IPS-NIHi7 (cell line): Measurements from ENCODE around the gene KLK4.
"Not testable (repeated sequence)": the region's sequence is repeated elsewhere in the genome, so short reads cannot be mapped to it uniquely, and the experiment has no call there.

Source experiments
- DNase-seq: peaks from one replicate; pipeline ENCODE4 v3.0.0; 2012; ENCODE audit warnings: mixed read lengths; ENCODE audit errors: extremely low spot score

KLK4 gene

DNA sequence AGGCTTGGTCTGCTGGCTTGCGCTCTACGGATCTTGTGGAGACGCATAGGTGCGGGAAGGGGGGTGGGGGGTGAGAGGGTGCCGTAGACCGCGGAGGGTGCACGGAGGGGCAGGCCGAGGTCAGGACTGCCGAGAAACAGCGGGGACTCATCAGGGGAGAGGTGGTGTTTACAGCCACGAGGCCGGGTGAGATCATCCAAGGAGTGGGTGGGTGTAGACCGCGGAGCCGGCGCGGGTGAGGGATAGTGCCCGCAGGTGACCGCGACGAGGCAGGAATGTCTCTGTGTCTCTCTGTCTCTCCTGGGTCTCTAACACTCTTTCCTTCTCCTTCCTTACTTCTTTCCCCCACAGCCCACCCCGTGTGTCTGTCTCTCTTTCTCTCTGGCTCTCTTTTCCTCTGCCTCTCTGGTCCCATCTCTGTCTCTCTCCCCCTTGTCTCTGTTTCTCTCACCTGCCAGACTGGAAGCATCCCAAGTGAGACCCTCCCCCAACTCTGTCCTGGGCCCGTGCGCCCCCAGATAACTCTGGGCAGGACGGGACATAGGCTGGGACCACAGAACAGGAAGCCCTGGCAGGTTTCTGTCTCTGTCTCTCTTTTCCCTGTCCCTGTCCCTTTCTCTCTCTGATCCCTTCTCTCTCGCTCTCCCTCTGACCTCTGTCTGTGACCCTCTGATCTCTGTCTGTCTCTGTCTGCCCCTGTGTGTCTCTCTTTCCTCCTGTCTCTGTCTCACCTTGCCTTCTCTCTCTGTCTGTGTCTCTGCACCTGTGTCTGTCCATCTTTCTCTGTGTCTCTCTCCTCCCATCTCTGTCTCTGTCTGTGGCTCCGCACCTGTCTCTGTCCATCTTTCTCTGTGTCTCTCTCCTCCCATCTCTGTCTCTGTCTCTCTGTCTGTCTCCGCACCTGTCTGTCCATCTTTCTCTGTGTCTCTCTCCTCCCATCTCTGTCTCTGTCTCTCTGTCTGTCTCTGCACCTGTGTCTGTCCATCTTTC is 1.8 kb upstream of the KLK4 start:
- DNase-seq: no peak

DNA sequence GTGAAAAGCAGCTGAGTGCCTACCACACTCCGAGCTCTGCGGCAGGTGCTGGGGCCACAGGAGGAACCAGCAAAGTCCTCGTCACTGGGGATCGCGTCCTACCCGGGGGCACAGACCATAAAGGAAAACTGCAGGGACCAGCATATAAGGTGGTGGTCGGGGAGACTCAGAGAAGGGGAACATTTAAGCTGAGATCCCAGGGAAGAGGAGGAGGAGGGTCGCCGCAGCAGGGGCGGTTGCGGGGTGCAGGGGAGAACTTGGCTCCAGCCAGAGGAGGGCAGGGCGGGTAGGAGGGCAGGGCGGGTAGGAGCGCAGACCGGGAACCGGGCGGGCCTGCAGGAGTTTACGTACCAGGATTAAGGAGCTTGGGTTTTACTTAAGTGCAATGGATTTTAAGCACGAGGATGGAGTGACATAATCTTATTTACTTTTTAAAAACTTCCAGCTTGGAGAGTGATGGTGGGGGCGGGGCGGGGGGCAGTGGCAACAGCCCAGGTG is 956 bp upstream of the KLK4 start:
- DNase-seq: no peak

DNA sequence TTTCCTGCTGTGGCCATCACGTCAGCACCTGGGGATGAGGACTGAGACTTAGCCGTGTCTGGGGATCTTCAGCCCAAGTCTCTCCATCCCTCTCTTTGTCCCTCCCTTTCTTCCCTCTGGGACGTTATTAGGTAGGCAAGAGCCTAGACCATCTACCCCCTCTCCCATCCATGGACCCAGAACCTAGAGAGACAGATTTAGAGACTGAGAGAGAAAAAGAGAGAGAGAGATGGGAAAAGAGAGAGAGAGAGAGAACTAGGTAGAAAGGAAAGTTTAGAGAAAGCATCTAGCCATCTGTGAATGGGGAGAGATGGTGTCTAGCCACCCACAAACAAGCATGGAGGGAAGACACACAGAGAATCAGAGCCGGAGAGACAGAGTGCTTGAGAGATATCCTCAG is 473 bp downstream of the KLK4 start:
- DNase-seq: no peak

DNA sequence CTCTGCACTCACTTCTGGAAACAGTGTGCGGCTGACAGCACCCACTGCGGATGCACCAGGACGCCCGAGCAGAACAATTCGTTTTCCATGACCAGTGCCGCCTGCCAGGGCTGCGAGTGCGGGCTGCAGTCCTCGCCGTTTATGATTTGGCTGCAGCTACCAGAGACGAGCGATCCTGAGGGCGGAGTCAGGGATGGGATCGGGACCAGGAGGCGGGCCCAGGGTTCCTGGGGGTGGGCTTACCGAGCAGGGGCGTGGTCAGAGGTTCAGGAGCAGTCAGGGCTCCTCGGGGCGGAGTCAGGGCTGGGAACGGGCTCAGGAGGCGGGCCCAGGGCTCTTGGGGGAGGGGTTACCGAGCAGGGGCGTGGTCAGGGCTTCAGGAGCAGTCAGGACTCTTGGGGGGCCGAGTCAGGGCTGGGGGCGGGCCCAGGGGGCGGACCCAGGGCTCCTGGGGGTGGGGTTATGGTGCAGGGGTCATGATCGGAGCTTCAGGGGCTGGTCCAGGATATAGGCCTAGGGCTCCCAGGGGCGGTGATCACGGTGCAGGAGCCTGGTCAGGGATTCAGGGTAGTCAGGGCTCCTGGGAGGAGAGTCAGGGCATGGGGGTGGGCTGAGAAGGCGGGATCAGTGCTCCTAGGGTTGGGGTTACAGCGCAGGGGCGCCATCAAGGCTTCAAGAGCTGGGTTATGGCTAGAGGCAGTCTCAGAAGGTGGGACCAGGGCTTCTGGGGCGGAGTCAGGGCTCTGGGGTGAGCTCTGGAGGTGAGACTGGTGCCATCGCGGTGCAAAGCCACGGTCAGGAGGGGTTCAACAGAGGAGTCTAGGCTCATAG is 1.7 kb downstream of the KLK4 start:
- DNase-seq: peak; percentile 99

DNA sequence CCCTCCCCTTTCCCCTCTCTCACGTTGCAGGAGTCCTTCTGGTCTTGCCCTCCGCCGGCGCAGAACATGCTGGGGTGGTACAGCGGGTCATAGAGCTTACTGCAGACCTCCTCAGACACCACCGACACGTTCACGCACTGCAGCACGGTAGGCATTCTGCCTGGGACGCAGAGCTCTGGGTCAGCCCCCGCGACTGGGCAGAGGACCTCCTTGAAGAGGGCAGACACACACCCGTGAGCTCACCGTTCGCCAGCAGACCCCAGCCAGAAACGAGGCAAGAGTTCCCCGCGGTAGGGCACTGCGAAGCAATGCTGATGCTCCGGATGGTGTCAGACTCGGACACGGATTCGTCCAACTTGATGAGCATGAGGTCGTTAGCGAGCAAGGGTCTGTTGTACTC is 2.9 kb downstream of the KLK4 start:
- no peak for DNase-seq

DNA sequence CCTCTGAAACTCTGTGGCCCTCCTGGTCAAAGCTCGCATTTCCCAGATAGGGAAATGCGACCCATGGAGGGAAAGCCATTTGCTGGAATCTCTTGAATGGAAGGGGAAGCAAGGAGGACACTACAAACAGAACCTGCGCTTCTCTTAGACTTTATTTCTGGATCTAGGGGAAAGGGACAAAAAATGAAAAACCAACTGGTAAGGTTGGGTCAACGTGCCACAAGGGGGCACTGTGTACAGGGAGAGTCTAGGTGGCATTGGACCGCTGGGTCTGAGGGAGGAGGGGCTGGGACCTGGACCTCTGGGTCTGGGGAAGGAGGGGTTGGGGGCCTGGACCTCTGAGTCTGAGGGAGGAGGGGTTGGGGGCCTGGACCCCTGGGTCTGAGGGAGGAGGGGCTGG is 5.0 kb downstream of the KLK4 start:
- DNase-seq: peak; percentile 69

DNA sequence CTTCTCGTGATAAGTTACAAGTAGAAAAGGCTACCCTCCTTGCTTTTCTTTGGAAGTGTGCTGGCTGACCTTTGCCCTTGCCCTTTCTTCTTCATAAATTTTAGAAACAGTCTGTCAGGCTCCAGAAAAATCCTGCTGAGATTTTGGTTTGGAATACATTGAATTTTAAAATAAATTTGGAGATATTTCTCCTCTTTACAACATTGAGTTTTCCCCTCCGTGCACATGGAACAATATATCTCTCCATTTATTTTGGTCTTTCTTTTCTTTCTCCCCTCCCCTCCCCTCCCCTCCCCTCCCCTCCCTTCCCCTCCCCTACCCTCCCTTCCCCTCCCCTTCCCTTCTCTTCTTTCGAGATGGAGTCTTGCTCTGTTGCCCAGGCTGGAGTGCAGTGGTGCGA is 8.6 kb downstream of the KLK4 start:
- no peak for DNase-seq

DNA sequence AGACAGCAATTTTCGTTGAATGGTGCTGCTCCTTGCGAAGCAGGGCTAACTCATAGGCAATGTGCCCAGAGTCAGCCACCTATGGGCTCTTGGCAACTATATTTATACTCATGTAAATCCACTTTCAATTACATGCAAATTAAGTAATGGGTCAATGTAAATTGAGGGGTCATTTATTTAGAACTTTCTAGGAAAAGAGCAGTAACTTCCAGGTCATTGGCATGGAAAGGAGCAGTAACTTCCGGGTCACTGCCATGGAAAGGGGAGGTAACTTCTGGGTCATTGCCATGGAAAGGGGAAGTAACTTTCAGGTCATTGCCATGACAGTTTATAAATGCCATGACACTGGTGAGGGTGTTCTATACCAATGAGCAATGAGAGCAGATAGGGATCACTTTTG is 11.6 kb downstream of the KLK4 start:
- DNase-seq: no peak

DNA sequence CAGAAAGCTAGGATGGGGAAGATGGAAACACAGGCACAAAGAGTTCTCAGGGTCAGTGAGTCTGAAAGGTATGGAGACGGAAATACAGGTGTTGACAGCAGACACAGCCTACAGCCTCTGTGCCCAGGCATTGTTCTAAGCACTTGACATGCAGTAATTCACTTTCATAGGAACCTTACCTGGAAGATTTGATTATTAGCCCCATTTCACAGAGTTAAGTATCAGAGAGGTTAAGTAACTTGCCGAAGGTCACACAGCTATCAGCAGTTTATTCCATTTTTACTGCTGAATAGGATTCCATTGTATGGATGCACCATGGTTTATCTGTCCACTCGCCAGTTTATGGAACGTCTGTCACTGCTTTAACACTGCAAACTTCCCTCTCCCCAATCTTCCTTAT is 13.2 kb downstream of the KLK4 start:
- no peak for DNase-seq

DNA sequence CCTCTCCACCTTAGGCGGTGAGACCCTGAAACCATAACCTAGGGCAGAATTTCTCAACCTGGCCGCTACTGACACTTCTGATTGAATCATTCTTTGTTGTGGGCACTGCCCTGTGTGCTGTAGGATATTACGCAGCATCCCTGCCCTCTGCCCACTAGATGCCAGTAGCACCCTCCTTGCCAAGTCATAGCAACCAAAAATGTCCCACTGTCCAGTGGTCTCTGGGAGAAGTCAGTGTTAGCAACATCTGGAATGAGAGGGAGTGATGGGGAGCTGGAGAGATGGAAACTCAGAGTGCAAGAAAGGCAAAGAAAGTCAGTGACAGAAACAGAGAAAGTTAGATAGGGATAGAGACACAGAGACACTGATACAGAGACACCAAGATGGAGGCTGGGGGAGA is 13.6 kb downstream of the KLK4 start:
- no peak for DNase-seq

DNA sequence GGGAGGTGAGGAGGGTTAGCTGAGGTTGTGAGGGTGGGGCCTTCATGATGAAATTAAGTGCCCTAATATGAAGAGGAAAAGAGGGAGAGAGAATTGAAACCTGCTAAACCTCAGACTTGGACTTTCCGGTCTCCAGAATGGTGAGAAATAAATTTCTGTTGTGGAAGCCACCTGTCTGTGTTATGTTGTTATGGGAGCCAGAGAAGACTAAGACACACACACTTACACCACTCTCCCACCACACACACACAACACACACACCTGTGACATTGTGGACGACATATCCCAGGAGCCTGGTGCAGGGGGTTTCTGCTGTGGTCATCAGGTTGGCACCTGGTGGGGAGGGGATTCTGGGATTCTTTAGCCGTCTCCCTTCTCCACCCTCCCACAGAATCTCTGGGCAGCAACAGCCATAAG is 14.0 kb downstream of the KLK4 start:
- DNase-seq: no peak

DNA sequence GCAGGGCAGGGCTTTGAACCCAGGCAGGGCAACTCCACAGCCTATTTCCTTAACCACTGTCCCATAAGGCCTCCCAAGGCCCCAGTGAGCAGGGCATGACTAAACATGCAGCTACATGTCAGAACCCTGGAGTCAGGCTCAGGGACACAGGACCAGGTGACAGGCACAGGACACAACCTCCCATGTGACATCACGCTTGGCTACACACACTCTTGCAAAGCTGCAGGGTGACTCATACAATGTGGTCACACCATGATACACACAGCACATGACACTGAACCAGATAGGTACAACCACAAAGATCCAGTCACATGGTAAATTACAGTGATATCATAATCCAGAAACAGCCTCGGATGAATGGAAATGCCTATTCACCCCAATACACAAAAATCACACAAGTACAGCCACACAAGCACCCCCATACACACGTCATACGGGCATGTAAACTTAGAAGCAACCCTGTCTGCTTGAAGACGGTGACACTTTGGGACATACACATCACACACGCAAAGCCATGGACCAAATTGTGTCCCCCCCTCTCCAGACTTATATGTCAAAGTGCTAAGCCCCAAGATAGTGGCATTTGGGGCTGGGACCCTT is 14.5 kb downstream of the KLK4 start:
- DNase-seq: no peak

DNA sequence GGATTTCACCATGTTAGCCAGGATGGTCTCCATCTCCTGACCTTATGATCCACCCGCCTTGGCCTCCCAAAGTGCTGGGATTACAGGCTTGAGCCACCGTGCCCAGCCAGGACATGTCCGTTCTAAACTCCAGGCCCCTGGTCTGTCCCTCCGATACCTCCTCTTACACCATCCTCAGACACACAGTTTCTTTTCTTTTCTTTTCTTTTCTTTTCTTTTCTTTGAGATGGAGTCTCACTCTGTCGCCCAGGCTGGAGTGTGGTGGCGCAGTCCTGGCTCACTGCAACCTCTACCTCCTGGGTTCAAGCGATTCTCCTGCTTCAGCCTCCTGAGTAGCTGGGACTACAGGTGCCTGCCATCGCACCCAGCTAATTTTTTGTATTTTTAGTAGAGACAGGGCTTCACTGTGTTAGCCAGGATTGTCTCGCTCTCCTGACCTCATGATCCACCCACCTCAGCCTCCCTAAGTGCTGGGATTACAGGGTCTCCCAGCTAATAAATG is 15.1 kb downstream of the KLK4 start:
- not testable (repeated sequence) for DNase-seq

DNA sequence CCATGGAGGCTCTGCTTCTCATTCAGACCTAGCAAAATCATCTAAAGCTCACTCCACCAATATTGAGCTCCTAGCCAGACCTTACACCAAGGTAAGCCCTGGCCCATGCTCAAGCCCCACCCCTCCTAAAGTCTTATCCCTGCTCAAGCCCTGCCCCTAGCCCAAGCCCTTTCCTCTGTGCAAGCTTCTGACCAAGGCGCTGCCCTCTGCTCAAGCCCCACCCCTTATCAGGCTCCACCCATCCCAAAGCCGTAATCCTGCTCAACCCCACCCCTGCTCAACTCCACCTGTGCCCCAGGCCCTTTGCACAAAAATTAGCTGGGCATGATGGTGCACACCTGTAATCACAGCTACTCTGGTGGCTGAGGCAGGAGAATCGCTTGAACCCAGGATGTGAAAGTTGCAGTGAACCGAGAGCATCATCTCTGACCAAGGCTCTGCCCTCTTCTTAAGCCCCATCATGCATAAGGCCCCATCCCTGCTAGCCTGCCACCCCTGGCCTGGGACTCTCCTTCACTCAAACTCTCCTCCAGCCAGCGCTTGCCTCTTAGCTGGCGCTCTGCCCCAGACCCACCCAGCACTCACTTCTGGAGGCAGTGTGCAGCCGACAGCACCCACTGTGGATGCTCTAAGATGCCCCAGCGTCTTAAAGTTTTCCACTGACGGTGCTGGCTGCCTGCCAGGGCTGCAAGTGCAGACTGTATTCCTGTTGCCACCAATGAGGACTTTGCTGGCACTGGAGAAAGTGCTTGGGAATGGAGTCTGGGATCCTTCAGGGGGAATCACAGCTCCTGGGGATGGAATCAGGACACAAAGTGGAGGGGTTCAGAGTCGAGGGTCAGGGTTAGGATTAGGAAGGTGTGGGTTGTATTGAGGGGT is 16.5 kb downstream of the KLK4 start:
- DNase-seq: no peak

DNA sequence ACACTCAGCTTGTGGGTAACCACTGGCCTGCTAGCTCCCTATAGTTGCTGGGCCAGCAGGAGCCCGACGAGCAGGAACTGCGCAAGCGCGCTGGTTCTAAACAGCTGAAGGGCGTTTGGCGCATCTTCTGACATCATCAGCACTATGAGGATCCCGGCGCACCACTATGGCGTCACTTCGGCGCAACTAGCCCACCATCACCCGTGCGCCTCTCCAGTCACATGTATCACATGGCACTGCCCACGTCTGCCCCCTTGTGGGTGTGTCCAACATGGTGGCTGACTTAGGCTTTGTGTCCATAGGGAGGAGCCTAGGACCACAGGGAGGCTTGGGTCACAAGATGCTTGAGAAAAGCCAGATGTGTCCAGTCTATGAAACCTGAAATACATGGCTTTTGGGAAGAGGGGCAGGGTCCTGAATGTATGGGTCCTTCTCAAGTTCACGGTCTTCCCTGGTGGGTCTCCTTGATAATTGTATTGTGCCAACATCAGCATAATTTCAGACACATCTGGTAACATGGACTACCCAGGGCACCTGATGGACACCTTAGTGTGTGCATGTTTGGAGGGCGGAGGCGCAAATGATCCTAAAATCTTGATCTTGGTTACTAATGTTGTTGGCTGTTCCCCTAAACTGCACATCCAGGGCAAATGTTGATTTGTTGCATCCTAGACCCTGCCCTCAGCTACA is 18.0 kb downstream of the KLK4 start:
- DNase-seq: peak; percentile 50

DNA sequence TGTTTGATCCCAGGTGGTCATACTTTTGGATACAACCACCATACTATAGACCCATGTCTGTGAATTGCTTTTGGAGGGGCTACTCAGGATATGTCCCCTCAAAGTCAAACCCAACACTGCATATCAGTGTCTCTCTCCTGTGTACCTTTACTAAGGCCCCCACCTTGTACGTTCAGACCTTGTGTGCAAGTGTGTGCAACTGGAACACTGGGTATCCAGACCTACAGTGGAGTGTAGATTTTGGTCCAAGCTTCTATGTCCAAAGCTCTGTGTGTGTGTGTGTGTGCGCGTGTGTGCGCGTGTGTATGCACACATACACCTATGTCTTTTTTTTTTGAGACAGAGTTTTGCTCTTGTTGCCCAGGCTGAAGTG is 20.0 kb downstream of the KLK4 start:
- DNase-seq: no peak

DNA sequence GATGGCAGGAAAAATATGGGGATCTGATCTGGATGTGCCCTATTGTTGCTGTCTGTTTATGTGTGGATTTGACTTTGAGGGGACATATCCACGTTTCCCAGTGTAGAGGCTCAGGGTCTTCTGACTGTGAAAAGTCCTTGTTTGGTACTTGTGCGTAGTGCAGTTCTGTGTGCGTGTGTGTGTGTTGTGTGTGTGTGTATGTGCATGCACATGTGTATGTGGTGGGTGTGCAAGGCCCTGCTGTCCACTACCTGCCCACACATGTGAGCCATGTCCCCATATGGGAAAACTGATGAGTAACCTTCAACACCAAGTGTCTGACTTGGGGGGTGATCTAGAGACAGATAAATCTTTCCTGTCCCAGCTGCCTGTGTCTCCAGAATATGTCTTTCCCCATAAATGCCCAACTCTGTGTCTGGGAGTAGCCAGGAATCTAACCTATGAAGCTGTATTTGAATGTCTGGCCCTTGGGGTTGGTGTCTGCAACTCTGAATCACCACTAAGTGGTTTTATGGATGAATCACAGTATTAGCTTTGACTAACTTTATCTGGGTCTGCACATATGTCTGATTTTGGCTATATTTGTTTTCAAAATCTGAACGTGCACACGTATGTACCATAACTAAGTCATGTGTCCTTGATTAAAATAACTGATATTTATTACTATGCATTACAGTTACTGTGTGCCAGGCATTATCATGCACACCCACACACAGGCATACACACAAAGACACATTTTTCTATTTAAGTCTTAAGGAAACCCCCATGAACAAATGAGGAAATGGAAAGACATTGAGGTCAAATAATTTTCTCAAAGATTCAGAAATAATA is 20.6 kb downstream of the KLK4 start:
- no peak for DNase-seq

DNA sequence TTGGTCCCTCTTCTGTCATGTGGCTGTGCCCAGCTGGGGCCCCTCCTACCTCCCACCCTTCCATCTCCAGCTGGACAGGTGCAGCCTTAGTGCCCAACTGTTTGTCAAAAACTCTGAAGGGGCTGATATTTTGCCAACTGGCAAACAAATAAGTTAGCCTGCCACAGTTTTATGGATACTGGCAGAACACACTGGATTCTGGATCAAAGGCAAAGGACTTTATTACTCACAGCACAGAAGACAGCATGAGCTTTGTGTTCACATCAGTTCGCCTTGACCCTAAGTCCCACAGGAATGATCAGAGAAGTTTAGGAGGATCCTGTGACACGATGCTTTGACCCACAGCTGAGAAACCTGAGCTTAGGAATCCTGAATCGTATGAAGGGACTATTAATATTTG is 21.6 kb downstream of the KLK4 start:
- DNase-seq: no peak

DNA sequence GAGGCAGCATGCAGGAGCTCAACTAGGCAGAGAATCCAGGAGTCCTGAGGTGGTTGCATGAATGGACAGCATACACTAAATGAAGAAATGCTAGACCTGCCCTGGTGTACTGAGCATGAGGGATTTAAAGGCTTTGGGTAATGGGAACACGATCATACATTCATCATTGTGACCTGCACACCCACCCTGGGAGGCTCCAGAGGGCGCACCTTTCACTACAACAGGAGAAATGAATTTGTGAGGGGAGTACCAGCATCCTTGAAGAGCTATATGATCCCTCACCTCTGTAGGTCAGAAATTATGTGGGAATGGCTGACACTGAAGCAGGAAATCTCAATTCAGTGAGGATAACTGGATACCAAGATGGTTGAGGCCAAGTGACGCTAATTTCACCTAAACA is 29.0 kb downstream of the KLK4 start:
- no peak for DNase-seq

DNA sequence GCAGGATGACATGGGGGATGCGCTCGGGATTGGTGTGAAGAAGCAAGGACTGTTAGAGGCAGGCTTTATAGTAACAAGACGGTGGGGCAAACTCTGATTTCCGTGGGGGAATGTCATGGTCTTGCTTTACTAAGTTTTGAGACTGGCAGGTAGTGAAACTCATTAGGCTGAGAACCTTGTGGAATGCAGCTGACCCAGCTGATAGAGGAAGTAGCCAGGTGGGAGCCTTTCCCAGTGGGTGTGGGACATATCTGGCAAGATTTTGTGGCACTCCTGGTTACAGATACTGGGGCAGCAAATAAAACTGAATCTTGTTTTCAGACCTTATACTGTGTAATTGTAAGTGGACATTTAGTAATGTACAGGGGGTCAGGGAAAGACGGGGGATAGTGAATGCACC is 31.0 kb downstream of the KLK4 start:
- no peak for DNase-seq
